OCI-LY7 (cell line): ENCODE results near the gene RAPGEF3. TPM values are rescaled to one million over a fixed set of nuclear protein-coding genes. Genes with fewer than 3 reads are reported as not detected.

Source experiments
- BruUV-seq: library from RNA; stranded (reverse); fragments of 400-500 nt; replicated peaks from 2 replicates; lab custom pipeline; 2021; lab: Mats Ljungman, UMichigan
- CTCF ChIA-PET: fragments of 300-600 bp; sonication (Branson Sonifier 250); formaldehyde crosslinking; loops from one replicate; lab custom pipeline; 2022; ENCODE audit warnings: antibody characterized with exemption; ENCODE audit not compliant: unreplicated experiment; lab: Charles Lee
- POLR2A ChIA-PET: fragments of 300-600 bp; sonication (Branson Sonifier 250); formaldehyde crosslinking; loops from one replicate; lab custom pipeline; 2022; ENCODE audit warnings: antibody characterized with exemption; lab: Charles Lee
- DNase-seq: peaks from one replicate; pipeline ENCODE4 v3.0.0-alpha.2; 2015; ENCODE audit warnings: low spot score
- H2AFZ ChIP-seq: fragments of 200-600 bp; sonication (generic), shearing (Covaris generic); 2 replicates; pipeline ENCODE4 v1.6.1; 2014; ENCODE audit warnings: mild to moderate bottlenecking, antibody characterized with exemption, low read length, moderate library complexity
- H3K27ac ChIP-seq: fragments of 200-600 bp; sonication (generic); 2 replicates; pipeline ENCODE4 v1.5.1; 2014; ENCODE audit warnings: mixed run types, low read depth, mild to moderate bottlenecking, moderate library complexity, low read length, inconsistent platforms; ENCODE audit not compliant: poor library complexity, severe bottlenecking
- H3K36me3 ChIP-seq: fragments of 200-600 bp; sonication (generic); 2 replicates; pipeline ENCODE4 v1.6.1; 2014; ENCODE audit warnings: mild to moderate bottlenecking, antibody characterized with exemption, low read length, moderate library complexity, mixed read lengths; ENCODE audit not compliant: insufficient read depth
- H3K4me1 ChIP-seq: fragments of 200-600 bp; sonication (generic); 2 replicates; pipeline ENCODE4 v1.5.1; 2014; ENCODE audit warnings: mild to moderate bottlenecking, low read length; ENCODE audit not compliant: insufficient read depth, poor library complexity, severe bottlenecking
- H3K4me2 ChIP-seq: fragments of 200-600 bp; sonication (generic); 2 replicates; pipeline ENCODE4 v1.6.1; 2014; ENCODE audit warnings: mild to moderate bottlenecking, low read length
- H3K4me3 ChIP-seq: fragments of 200-600 bp; sonication (generic); 2 replicates; pipeline ENCODE4 v1.5.1; 2014; ENCODE audit warnings: mild to moderate bottlenecking, low read depth, low read length; ENCODE audit not compliant: poor library complexity, severe bottlenecking
- H3K79me2 ChIP-seq: fragments of 200-600 bp; sonication (generic); 2 replicates; pipeline ENCODE4 v1.6.1; 2016; ENCODE audit warnings: low read depth, mild to moderate bottlenecking, low read length, moderate library complexity, mixed read lengths; ENCODE audit not compliant: insufficient read depth
- H3K9me2 ChIP-seq: fragments of 200-600 bp; sonication (generic); 2 replicates; pipeline ENCODE4 v1.6.1; 2016; ENCODE audit warnings: mild to moderate bottlenecking, low read length, mixed read lengths; ENCODE audit not compliant: insufficient read depth
- H3K9me3 ChIP-seq: fragments of 200-600 bp; sonication (generic); 2 replicates; pipeline ENCODE4 v1.6.1; 2014; ENCODE audit warnings: mild to moderate bottlenecking, mixed run types, low read length, mixed read lengths
- H4K20me1 ChIP-seq: fragments of 200-600 bp; sonication (generic); 2 replicates; pipeline ENCODE4 v1.6.1; 2014; ENCODE audit warnings: mild to moderate bottlenecking, antibody characterized with exemption, low read length, moderate library complexity, mixed read lengths; ENCODE audit not compliant: insufficient read depth
- EZH2phosphoT487 ChIP-seq: fragments of 200-600 bp; sonication (generic); IDR thresholded peaks from 2 replicates; pipeline ENCODE4 v1.6.1; 2018; ENCODE audit warnings: low read depth, borderline replicate concordance, mild to moderate bottlenecking, mixed run types, antibody characterized with exemption, low read length, moderate library complexity, mixed read lengths
- intact Hi-C: fragments of 100-400 bp; cut with micrococcal nuclease; formaldehyde crosslinking; loops from one replicate; pipeline ENCODE4 v1.10.0; 2022; ENCODE audit not compliant: unreplicated experiment
- total RNA-seq, 2 experiments: library from RNA; depleted of rRNA in 1 of 2; stranded (reverse); fragments of >200 nt in 1 of 2; shearing (Covaris generic) in 1 of 2; gene quantifications; 2 replicates each; pipeline ENCODE4 v1.2.3, GENCODE V29; 2014 to 2022
- TF ChIP-seq, protein P1 (sequence below): fragments of 200-600 bp; sonication (generic); conservative IDR thresholded peaks from 2 replicates; pipeline ENCODE4 v1.5.1; 2014; ENCODE audit warnings: mild to moderate bottlenecking, antibody characterized with exemption, low read length, moderate library complexity, mixed read lengths

The RAPGEF3 gene
- total RNA-seq, 2 experiments from 2014 or later: 0.69 to 4.7 TPM

DNA sequence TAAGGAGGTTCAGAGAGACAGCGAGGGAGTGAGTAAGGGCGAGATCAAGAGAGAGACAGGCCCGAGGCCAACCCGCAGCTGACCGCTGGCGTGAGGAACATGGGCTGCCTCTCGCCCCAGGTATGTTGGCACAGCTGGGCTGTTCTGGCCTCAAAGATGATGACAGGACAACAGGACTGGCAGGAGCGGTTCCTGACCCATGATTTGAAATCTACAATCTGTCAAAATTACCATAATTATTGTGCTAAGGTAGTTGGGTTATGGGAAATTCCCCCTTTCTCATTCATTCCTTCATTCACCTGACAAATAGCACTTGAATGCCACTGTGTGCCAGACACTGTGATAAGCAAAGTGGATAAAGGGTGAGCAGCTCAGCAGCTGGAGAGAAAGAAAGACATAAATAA is 28.3 kb downstream of the RAPGEF3 start:
- no peak overlapping the region for H2AFZ ChIP-seq
- H3K9me3 ChIP-seq: no peaks in the 10 kb centered on the region
- ChIA-PET CTCF (interaction anchor here (3.8 kb wide), 1 partner anchor 11 kb away, joined by 12 read pairs; no protein-coding TSS in a partner anchor), POLR2A (interaction anchor here (3.5 kb wide), 1 partner anchor 11 kb away, joined by 24 read pairs; no protein-coding TSS in a partner anchor)
- H3K4me3 ChIP-seq: no peak overlapping the region
- H3K27ac ChIP-seq: no peak overlapping the region
- H3K79me2 ChIP-seq: no peaks in the 10 kb centered on the region
- intact Hi-C loops: no loop called here
- H3K4me1 ChIP-seq: peaks cover 19% of the 10 kb centered on the region
- BruUV-seq: no TSS peak
- H3K4me2 ChIP-seq: no peak overlapping the region
- no peak for TF ChIP-seq EZH2phosphoT487
- TF ChIP-seq, protein P1, sequence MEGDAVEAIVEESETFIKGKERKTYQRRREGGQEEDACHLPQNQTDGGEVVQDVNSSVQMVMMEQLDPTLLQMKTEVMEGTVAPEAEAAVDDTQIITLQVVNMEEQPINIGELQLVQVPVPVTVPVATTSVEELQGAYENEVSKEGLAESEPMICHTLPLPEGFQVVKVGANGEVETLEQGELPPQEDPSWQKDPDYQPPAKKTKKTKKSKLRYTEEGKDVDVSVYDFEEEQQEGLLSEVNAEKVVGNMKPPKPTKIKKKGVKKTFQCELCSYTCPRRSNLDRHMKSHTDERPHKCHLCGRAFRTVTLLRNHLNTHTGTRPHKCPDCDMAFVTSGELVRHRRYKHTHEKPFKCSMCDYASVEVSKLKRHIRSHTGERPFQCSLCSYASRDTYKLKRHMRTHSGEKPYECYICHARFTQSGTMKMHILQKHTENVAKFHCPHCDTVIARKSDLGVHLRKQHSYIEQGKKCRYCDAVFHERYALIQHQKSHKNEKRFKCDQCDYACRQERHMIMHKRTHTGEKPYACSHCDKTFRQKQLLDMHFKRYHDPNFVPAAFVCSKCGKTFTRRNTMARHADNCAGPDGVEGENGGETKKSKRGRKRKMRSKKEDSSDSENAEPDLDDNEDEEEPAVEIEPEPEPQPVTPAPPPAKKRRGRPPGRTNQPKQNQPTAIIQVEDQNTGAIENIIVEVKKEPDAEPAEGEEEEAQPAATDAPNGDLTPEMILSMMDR: no peak
- H3K36me3 ChIP-seq: no peaks in the 10 kb centered on the region
- no peak for DNase-seq
- no peaks in the 10 kb centered on the region for H4K20me1 ChIP-seq
- no peaks in the 10 kb centered on the region for H3K9me2 ChIP-seq

DNA sequence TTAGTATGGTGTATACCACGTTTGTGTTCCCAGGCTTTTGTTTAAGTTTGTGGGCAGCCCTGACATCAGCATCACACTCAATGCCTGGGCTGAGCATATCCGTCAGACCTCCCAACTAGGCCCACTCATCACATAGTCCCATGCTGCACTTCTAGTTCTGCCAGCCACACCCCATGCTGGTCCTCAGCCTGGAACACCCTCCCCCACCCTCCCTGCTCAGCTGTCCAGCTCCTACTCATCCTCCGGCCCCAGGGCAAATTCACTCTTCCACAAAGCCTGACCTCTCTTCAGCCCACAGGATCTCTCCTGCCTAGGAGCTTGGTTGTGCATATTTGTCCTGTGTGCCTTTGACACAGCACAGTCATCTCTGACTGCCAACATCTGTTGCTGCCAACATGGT is 29.4 kb downstream of the RAPGEF3 start:
- H3K27ac ChIP-seq: no peak overlapping the region
- H3K4me3 ChIP-seq: no peak overlapping the region
- H3K79me2 ChIP-seq: no peaks in the 10 kb centered on the region
- H3K4me1 ChIP-seq: peaks cover 19% of the 10 kb centered on the region
- no peak overlapping the region for H2AFZ ChIP-seq
- H3K36me3 ChIP-seq: no peaks in the 10 kb centered on the region
- BruUV-seq: no TSS peak
- no peaks in the 10 kb centered on the region for H3K9me2 ChIP-seq
- no peak overlapping the region for H3K4me2 ChIP-seq
- no peak for DNase-seq
- ChIA-PET CTCF (no interaction called here), POLR2A (interaction anchor here (0.6 kb wide), 1 partner anchor 61 kb away, joined by 4 read pairs; no protein-coding TSS in a partner anchor)
- H3K9me3 ChIP-seq: no peaks in the 10 kb centered on the region
- intact Hi-C loops: no loop called here
- H4K20me1 ChIP-seq: no peaks in the 10 kb centered on the region
- no peak for TF ChIP-seq EZH2phosphoT487
- TF ChIP-seq, protein P1: no peak

DNA sequence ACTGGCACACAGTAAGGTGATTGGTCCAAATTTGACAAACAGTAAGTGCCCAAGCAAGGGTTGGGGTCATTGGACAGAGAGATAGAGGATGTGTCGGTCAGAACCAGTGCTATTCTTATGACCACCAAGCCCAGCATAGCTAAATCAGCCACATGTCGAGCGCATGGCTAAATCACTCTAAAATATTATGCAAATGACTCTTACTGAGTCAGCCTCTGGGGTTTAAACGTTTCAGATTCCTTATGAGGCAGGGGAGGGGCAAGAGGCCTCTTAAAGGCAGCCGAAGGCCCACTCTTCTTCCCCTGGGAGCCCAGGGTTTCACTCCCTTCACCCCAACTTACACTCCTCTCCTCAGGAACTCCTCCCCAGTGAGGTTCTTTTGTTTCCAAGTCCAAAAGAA is 32.8 kb downstream of the RAPGEF3 start:
- H4K20me1 ChIP-seq: no peaks in the 10 kb centered on the region
- H3K4me2 ChIP-seq: peak overlapping the region; percentile 21
- H3K4me3 ChIP-seq: no peak overlapping the region
- peaks cover 19% of the 10 kb centered on the region for H3K4me1 ChIP-seq
- intact Hi-C loops: no loop called here
- TF ChIP-seq, protein P1: no peak
- no peak for TF ChIP-seq EZH2phosphoT487
- BruUV-seq: no TSS peak
- DNase-seq: peak; percentile 27
- peak overlapping the region; percentile 87 for H2AFZ ChIP-seq
- no peaks in the 10 kb centered on the region for H3K9me2 ChIP-seq
- CTCF ChIA-PET: interaction anchor here (0.5 to 1.9 kb wide), 2 partner anchors 15 to 121 kb away, joined by 3 to 13 read pairs; no protein-coding TSS in a partner anchor
- H3K36me3 ChIP-seq: no peaks in the 10 kb centered on the region
- POLR2A ChIA-PET: interaction anchor here (0.8 to 3.4 kb wide), 4 partner anchors 10 to 20 kb away, joined by 3 to 20 read pairs (median 4); partner anchors contain the start of gene RPAP3
- H3K9me3 ChIP-seq: no peaks in the 10 kb centered on the region
- H3K27ac ChIP-seq: no peak overlapping the region
- no peaks in the 10 kb centered on the region for H3K79me2 ChIP-seq
